Esophagus (tissue), 2 donors: ENCODE results near the gene KCNH8. TPM values are rescaled to one million over a fixed set of nuclear protein-coding genes. Genes with fewer than 3 reads are reported as not detected.
"Not testable (repeated sequence)": the region's sequence is repeated elsewhere in the genome, so short reads cannot be mapped to it uniquely, and the experiment has no call there.

Experiments used
- H3K27ac ChIP-seq, 2 donors: one replicate each; pipeline ENCODE4 v1.5.1; 2013; ENCODE audit warnings: low read depth in 2 of 2, mild to moderate bottlenecking in 2 of 2, inconsistent platforms in 1 of 2, low read length in 1 of 2, moderate library complexity in 1 of 2
- H3K27me3 ChIP-seq, 2 donors: one replicate each; pipeline ENCODE4 v1.6.1; 2013; ENCODE audit warnings: low read length in 2 of 2, control low read depth in 1 of 2, mild to moderate bottlenecking in 1 of 2; ENCODE audit not compliant: insufficient read depth in 2 of 2, control insufficient read depth in 1 of 2
- H3K36me3 ChIP-seq, 2 donors: one replicate each; pipeline ENCODE4 v1.6.1; 2013; ENCODE audit warnings: low read length in 1 of 2; ENCODE audit not compliant: control insufficient read depth in 2 of 2, insufficient read depth in 2 of 2
- H3K4me1 ChIP-seq, 2 donors: one replicate each; pipeline ENCODE4 v1.6.1; 2013; ENCODE audit warnings: low read length in 1 of 2; ENCODE audit not compliant: control insufficient read depth in 2 of 2, insufficient read depth in 2 of 2
- H3K4me3 ChIP-seq, 2 donors: one replicate each; pipeline ENCODE4 v1.5.1; 2013; ENCODE audit warnings: low read length in 2 of 2, mild to moderate bottlenecking in 2 of 2, low read depth in 1 of 2, moderate library complexity in 1 of 2
- H3K9me3 ChIP-seq, 2 donors: one replicate each; pipeline ENCODE4 v1.6.1; 2013; ENCODE audit warnings: mild to moderate bottlenecking in 2 of 2, low read depth in 1 of 2, low read length in 1 of 2, moderate library complexity in 1 of 2; ENCODE audit not compliant: control insufficient read depth in 2 of 2, insufficient read depth in 1 of 2
- WGBS, 2 donors: extraction: QIAGEN DNeasy Blood & Tissue Kit; methylation state at CpG; one replicate each; pipeline ENCODE4 v1.1.7; 2013; 5-methylcytosine and 5-hydroxymethylcytosine counted together
- polyA plus RNA-seq, 2 donors: library from polyadenylated mRNA; stranded (reverse); fragments of 200-250 nt; gene quantifications; one replicate each; pipeline ENCODE4 v1.2.3, GENCODE V29; 2013
- donor health status: healthy with polysubstance abuse.
- donor health status: Bipolar disorder and iron deficiency.

KCNH8 gene
- polyA plus RNA-seq, result under 1 TPM; 0.05 to 0.06 TPM

- Histone ChIP-seq H3K36me3 (no peaks in the 10 kb centered on the region), H3K27me3 (no peaks in the 10 kb centered on the region), H3K9me3 (peaks cover 0 to 2% of the 10 kb centered on the region in 2 donors), H3K27ac (no peak within 1 kb of the TSS), H3K4me1 (peaks cover 5 to 11% of the 10 kb centered on the region in 2 donors), H3K4me3 (peak within 1 kb of the TSS; percentile 40 to 50)
- 2% methylated on average over 43 to 63 of the region's 64 CpGs for WGBS, 2 donors
Measured at GRCh38 chr3:19147905-19148767, at the start of gene KCNH8. Gene KCNH8 (plus strand): TSS chr3:19148510. CDS start chr3:19148720, 210 bp downstream.

GRCh38 chr3:19102654-19103290 lies 45.5 kb upstream of the KCNH8 start:
- not testable (repeated sequence) for H3K36me3 ChIP-seq, H3K4me3 ChIP-seq, H3K27ac ChIP-seq, H3K9me3 ChIP-seq, H3K4me1 ChIP-seq, H3K27me3 ChIP-seq
- WGBS, 2 donors, result 48 to 60% methylated on average over 20 to 27 of the region's 29 CpGs

GRCh38 chr3:19103510-19103909 lies 44.8 kb upstream of the KCNH8 start:
- no peaks in the 10 kb centered on the region for H3K27me3 ChIP-seq
- no peaks in the 10 kb centered on the region for H3K36me3 ChIP-seq
- 83 to 92% methylated on average over 3 of the region's 3 CpGs for WGBS, 2 donors
- no peaks in the 10 kb centered on the region for H3K4me1 ChIP-seq
- H3K4me3 ChIP-seq, result no peak overlapping the region
- H3K27ac ChIP-seq, result no peak overlapping the region
- H3K9me3 ChIP-seq, result peaks cover 0 to 3% of the 10 kb centered on the region in 2 donors

- Histone ChIP-seq H3K4me1 (no peaks in the 10 kb centered on the region), H3K27me3 (no peaks in the 10 kb centered on the region), H3K27ac (no peak overlapping the region), H3K9me3 (peaks cover 0 to 3% of the 10 kb centered on the region in 2 donors), H3K36me3 (no peaks in the 10 kb centered on the region), H3K4me3 (no peak overlapping the region)
Measured at GRCh38 chr3:19104459-19104858, 43.9 kb upstream of the KCNH8 start.

GRCh38 chr3:19105826-19106225 lies 42.5 kb upstream of the KCNH8 start:
- H3K9me3 ChIP-seq, result peaks cover 0 to 3% of the 10 kb centered on the region in 2 donors
- no peaks in the 10 kb centered on the region for H3K36me3 ChIP-seq
- H3K4me1 ChIP-seq, result no peaks in the 10 kb centered on the region
- 80 to 84% methylated on average over 4 of the region's 4 CpGs for WGBS, 2 donors
- H3K27me3 ChIP-seq, result no peaks in the 10 kb centered on the region
- H3K4me3 ChIP-seq, result no peak overlapping the region
- H3K27ac ChIP-seq, result no peak overlapping the region

- 79 to 88% methylated on average over 1 of the region's 1 CpG for WGBS, 2 donors
- H3K4me1 ChIP-seq, result no peaks in the 10 kb centered on the region
- no peaks in the 10 kb centered on the region for H3K27me3 ChIP-seq
- no peak overlapping the region for H3K27ac ChIP-seq
- no peaks in the 10 kb centered on the region for H3K36me3 ChIP-seq
- H3K4me3 ChIP-seq, result no peak overlapping the region
- peaks cover 0 to 3% of the 10 kb centered on the region in 2 donors for H3K9me3 ChIP-seq
Measured at GRCh38 chr3:19106307-19106706, 42.0 kb upstream of the KCNH8 start.

GRCh38 chr3:19107719-19108118 lies 40.6 kb upstream of the KCNH8 start:
- H3K4me1 ChIP-seq, result no peaks in the 10 kb centered on the region
- no peaks in the 10 kb centered on the region for H3K27me3 ChIP-seq
- no peak overlapping the region for H3K27ac ChIP-seq
- H3K4me3 ChIP-seq, result no peak overlapping the region
- peaks cover 0 to 3% of the 10 kb centered on the region in 2 donors for H3K9me3 ChIP-seq
- no peaks in the 10 kb centered on the region for H3K36me3 ChIP-seq
- 58 to 69% methylated on average over 3 of the region's 3 CpGs for WGBS, 2 donors

GRCh38 chr3:19110335-19110895 lies 37.9 kb upstream of the KCNH8 start:
- H3K4me3 ChIP-seq, result no peak overlapping the region
- peaks cover 0 to 3% of the 10 kb centered on the region in 2 donors for H3K9me3 ChIP-seq
- H3K4me1 ChIP-seq, result no peaks in the 10 kb centered on the region
- H3K27ac ChIP-seq, result no peak overlapping the region
- no peaks in the 10 kb centered on the region for H3K27me3 ChIP-seq
- H3K36me3 ChIP-seq, result no peaks in the 10 kb centered on the region
- WGBS, 2 donors, result 81 to 94% methylated on average over 1 of the region's 1 CpG

- WGBS, 2 donors, result 31 to 53% methylated on average over 1 of the region's 1 CpG
- H3K4me3 ChIP-seq, result no peak overlapping the region
- H3K27ac ChIP-seq, result no peak overlapping the region
- no peaks in the 10 kb centered on the region for H3K4me1 ChIP-seq
- no peaks in the 10 kb centered on the region for H3K36me3 ChIP-seq
- H3K9me3 ChIP-seq, result peaks cover 0 to 6% of the 10 kb centered on the region in 2 donors
- H3K27me3 ChIP-seq, result no peaks in the 10 kb centered on the region
Measured at GRCh38 chr3:19114461-19114860, 33.8 kb upstream of the KCNH8 start.
